Measurements from ENCODE around the gene PLCD3. TPM values are rescaled to one million over a fixed set of nuclear protein-coding genes. Genes with fewer than 3 reads are reported as not detected.

The PLCD3 gene
- total and polyA plus RNA-seq, 10 of the 15 experiments (the other 5 are each of a cell fraction or from before 2014, with no cell fraction given) = 0.02 to 1.6 (median 0.44) TPM

DNA sequence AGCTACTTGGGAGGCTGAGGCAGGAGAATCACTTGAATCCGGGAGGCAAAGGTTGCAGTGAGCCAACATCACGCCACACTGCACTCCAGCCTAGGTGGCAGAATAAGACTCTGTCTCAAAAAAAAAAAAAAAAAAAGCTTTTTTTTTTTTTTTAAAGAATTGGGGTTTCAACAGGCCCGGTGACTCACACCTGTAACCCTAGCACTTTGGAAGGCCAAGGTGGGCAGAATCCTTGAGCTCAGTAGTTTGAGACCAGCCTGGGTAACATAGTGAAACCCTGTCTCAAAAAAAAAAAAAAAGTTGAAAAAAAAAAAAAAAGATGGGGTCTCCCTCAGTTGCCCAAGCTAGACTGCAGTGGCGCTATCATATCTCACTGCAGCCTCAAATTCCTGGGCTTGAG lies 22.7 kb upstream of the PLCD3 start:
- POLR2A ChIA-PET = interaction anchor here (0.6 to 1.2 kb wide), 8 partner anchors 11 to 619 kb away, joined by 3 to 10 read pairs (median 4); partner anchors contain the start of gene ACBD4
- Histone ChIP-seq H3K4me3 (no peak overlapping the region), H3K27ac (ENCODE audit: control insufficient read depth, insufficient read depth) (no peak overlapping the region), H3K4me2 (ENCODE audit: control insufficient read depth, insufficient read depth) (no peak overlapping the region), H3K27me3 (replicated peaks in 1 of 2; ENCODE audit: control insufficient read depth in 2 of 2, insufficient read depth in 2 of 2, low read length in 1 of 2) (no peaks in the 10 kb centered on the region), H3K36me3 (ENCODE audit: control insufficient read depth in 2 of 2, insufficient read depth in 2 of 2, low read length in 1 of 2) (no peaks in the 10 kb centered on the region), H4K20me1 (ENCODE audit: control insufficient read depth, insufficient read depth) (no peaks in the 10 kb centered on the region; the same call in 1 of the 2 replicates), H3K9me3 (replicated peaks; ENCODE audit: control insufficient read depth, insufficient read depth, low read length) (no peaks in the 10 kb centered on the region), H3K4me1 (ENCODE audit: control insufficient read depth, insufficient read depth, low read length) (peaks cover 5% of the 10 kb centered on the region), H3K9ac (ENCODE audit: control insufficient read depth, insufficient read depth, low read length) (no peak overlapping the region), H2AFZ (ENCODE audit: control insufficient read depth, low read depth, low read length) (no peak overlapping the region), H3K79me2 (ENCODE audit: control insufficient read depth, insufficient read depth, low read length) (peaks cover 39% of the 10 kb centered on the region)
- no peak for DNase-seq (ENCODE audit: low read depth, low spot score)
- intact Hi-C loops (cut with micrococcal nuclease; ENCODE audit: unreplicated experiment) = no loop called here
- in situ Hi-C loops (cut with MboI) = no loop called here
- BruUV-seq (replicated peaks) = no TSS peak
- ATAC-seq = no peak
- TF ChIP-seq, protein P1, sequence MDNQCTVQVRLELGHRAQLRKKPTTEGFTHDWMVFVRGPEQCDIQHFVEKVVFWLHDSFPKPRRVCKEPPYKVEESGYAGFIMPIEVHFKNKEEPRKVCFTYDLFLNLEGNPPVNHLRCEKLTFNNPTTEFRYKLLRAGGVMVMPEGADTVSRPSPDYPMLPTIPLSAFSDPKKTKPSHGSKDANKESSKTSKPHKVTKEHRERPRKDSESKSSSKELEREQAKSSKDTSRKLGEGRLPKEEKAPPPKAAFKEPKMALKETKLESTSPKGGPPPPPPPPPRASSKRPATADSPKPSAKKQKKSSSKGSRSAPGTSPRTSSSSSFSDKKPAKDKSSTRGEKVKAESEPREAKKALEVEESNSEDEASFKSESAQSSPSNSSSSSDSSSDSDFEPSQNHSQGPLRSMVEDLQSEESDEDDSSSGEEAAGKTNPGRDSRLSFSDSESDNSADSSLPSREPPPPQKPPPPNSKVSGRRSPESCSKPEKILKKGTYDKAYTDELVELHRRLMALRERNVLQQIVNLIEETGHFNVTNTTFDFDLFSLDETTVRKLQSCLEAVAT (IDR thresholded peaks at IDR 0.05) = no peak
- TF ChIP-seq NFYB (IDR thresholded peaks at IDR 0.05; ENCODE audit: insufficient read depth, low read depth, low read length) = no peak
- no peak for TF ChIP-seq KLF5 (IDR thresholded peaks at IDR 0.05; ENCODE audit: partially characterized antibody)
- TF ChIP-seq ZNF384 (IDR thresholded peaks at IDR 0.05; ENCODE audit: borderline replicate concordance, low read depth, low read length) = 0 out of 2 replicates have a peak, but pooled peaks have one; percentile 20
- TF ChIP-seq, protein P2, sequence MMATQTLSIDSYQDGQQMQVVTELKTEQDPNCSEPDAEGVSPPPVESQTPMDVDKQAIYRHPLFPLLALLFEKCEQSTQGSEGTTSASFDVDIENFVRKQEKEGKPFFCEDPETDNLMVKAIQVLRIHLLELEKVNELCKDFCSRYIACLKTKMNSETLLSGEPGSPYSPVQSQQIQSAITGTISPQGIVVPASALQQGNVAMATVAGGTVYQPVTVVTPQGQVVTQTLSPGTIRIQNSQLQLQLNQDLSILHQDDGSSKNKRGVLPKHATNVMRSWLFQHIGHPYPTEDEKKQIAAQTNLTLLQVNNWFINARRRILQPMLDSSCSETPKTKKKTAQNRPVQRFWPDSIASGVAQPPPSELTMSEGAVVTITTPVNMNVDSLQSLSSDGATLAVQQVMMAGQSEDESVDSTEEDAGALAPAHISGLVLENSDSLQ (IDR thresholded peaks at IDR 0.05) = no peak
- TF ChIP-seq, protein P3, sequence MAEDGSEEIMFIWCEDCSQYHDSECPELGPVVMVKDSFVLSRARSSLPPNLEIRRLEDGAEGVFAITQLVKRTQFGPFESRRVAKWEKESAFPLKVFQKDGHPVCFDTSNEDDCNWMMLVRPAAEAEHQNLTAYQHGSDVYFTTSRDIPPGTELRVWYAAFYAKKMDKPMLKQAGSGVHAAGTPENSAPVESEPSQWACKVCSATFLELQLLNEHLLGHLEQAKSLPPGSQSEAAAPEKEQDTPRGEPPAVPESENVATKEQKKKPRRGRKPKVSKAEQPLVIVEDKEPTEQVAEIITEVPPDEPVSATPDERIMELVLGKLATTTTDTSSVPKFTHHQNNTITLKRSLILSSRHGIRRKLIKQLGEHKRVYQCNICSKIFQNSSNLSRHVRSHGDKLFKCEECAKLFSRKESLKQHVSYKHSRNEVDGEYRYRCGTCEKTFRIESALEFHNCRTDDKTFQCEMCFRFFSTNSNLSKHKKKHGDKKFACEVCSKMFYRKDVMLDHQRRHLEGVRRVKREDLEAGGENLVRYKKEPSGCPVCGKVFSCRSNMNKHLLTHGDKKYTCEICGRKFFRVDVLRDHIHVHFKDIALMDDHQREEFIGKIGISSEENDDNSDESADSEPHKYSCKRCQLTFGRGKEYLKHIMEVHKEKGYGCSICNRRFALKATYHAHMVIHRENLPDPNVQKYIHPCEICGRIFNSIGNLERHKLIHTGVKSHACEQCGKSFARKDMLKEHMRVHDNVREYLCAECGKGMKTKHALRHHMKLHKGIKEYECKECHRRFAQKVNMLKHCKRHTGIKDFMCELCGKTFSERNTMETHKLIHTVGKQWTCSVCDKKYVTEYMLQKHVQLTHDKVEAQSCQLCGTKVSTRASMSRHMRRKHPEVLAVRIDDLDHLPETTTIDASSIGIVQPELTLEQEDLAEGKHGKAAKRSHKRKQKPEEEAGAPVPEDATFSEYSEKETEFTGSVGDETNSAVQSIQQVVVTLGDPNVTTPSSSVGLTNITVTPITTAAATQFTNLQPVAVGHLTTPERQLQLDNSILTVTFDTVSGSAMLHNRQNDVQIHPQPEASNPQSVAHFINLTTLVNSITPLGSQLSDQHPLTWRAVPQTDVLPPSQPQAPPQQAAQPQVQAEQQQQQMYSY (CRISPR knock-in tag; IDR thresholded peaks at IDR 0.05) = no peak
- TF ChIP-seq ZNF274 (IDR thresholded peaks at IDR 0.05; ENCODE audit: insufficient read depth, insufficient read length) = no peak
- TF ChIP-seq SRF (IDR thresholded peaks at IDR 0.05; ENCODE audit: low read depth in 2 of 2, low read length in 2 of 2) = no peak
- no peak for TF ChIP-seq ZSCAN29 (IDR thresholded peaks at IDR 0.05)
- FAIRE-seq = no peak
- CTCF ChIA-PET = interaction anchor here (0.9 to 10.2 kb wide), 4 partner anchors 9 to 43 kb away, joined by 3 to 189 read pairs (median 17); partner anchors contain the start of gene ACBD4
- SMC1A ChIA-PET (ENCODE audit: uncharacterized antibody, unreplicated experiment) = interaction anchor here (0.6 to 2.1 kb wide), 3 partner anchors 19 to 217 kb away, joined by 4 to 10 read pairs (median 6); partner anchors contain the start of gene ACBD4
- RAD21 ChIA-PET (ENCODE audit: unreplicated experiment) = interaction anchor here (0.6 to 1.7 kb wide), 2 partner anchors 20 to 298 kb away, joined by 3 to 17 read pairs; partner anchors contain the start of gene ACBD4
- 99% methylated on average over 4 of the region's 4 CpGs for WGBS (ENCODE audit: insufficient coverage, insufficient replicate concordance, low lambda C conversion rate, missing lambda C conversion rate)
